Measurements from ENCODE around the gene PARD3. TPM values are rescaled to one million over a fixed set of nuclear protein-coding genes. Genes with fewer than 3 reads are reported as not detected.

The PARD3 gene
- total RNA-seq, 1 donor from 2014 or later = 51.2 TPM

DNA sequence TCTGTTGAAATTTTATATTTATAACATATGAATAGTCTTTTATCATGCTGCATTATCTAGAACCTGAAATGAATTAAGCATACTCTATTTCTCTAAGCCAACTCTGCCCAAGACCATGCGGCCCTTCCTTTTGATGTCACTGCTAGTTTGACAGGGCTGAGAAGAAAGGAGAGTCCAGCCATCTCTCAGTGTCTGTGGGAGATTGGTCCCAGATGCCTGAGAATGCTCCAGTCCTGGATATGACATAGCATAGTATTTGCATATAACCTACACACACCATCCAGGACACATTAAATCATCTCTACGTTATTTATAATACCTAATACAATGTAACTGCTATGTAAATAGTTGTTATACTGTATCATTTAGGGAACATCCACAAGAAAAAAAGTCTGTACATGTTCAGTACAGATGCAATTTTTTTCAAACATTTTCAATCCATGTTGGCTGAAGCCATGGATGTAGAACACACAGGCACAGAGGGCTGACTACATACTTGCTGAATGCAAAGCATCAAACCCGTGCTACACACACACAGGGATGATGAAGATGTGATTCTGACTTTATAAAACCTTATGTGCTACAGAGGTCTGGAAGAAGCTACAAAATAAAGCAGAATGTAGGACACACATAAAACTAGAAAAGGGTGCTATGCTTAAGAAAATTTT lies 315.4 kb downstream of the PARD3 start:
- no peaks in the 10 kb centered on the region for H3K9me3 Mint-ChIP-seq
- H3K4me1 Mint-ChIP-seq = peaks cover 7% of the 10 kb centered on the region
- H3K27me3 Mint-ChIP-seq (ENCODE audit: low read depth) = no peaks in the 10 kb centered on the region
- H3K36me3 Mint-ChIP-seq (ENCODE audit: low read depth) = no peaks in the 10 kb centered on the region
- no peak overlapping the region for H3K27ac Mint-ChIP-seq (ENCODE audit: unreplicated experiment)
- no peak for DNase-seq (ENCODE audit: low read depth, low spot score)
- H3K4me3 Mint-ChIP-seq = no peak overlapping the region
- TF ChIP-seq, protein P1, sequence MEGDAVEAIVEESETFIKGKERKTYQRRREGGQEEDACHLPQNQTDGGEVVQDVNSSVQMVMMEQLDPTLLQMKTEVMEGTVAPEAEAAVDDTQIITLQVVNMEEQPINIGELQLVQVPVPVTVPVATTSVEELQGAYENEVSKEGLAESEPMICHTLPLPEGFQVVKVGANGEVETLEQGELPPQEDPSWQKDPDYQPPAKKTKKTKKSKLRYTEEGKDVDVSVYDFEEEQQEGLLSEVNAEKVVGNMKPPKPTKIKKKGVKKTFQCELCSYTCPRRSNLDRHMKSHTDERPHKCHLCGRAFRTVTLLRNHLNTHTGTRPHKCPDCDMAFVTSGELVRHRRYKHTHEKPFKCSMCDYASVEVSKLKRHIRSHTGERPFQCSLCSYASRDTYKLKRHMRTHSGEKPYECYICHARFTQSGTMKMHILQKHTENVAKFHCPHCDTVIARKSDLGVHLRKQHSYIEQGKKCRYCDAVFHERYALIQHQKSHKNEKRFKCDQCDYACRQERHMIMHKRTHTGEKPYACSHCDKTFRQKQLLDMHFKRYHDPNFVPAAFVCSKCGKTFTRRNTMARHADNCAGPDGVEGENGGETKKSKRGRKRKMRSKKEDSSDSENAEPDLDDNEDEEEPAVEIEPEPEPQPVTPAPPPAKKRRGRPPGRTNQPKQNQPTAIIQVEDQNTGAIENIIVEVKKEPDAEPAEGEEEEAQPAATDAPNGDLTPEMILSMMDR (conservative IDR thresholded peaks at IDR 0.05) = no peak

DNA sequence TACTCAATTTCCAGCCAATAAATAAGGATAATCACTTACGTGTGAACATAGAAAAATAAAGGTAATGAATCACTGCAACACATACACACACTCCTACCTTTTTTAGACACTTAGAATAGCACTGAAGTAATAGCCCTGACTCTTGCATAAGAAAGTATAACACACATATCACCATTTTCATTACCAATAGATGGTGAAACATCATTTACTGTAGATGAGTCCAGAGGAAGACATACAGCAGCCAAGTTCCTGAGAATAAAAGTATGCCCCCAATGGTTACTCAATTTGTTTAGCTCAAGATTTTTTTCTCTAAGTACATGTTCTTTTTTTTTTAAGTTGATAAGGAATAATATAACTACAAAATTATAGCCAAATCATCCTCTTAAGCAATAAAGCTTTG lies 316.3 kb downstream of the PARD3 start:
- no peaks in the 10 kb centered on the region for H3K27me3 Mint-ChIP-seq (ENCODE audit: low read depth)
- no peak overlapping the region for H3K27ac Mint-ChIP-seq (ENCODE audit: unreplicated experiment)
- TF ChIP-seq, protein P1 (conservative IDR thresholded peaks at IDR 0.05) = no peak
- DNase-seq (ENCODE audit: low read depth, low spot score) = no peak
- H3K9me3 Mint-ChIP-seq = no peaks in the 10 kb centered on the region
- H3K36me3 Mint-ChIP-seq (ENCODE audit: low read depth) = no peaks in the 10 kb centered on the region
- H3K4me3 Mint-ChIP-seq = no peak overlapping the region
- H3K4me1 Mint-ChIP-seq = peaks cover 8% of the 10 kb centered on the region

DNA sequence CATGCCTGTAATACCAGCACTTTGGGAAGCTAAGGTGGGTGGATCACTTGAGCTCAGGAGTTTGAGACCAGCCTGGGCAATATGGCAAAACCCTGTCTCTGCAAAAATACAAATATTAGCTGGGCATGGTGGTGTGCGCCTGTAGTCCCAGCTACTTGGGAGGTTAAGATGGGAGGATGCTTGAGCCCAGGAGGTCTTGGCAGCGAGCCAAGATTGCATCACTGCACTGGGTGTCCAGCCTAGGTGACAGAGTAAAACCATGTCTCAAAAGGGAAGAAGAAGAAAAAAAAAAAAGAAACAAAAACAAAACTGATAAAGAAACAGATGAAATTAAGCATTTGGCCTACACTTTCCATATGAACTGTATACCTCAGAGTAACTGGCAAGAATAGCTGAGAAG lies 319.2 kb downstream of the PARD3 start:
- DNase-seq (ENCODE audit: low read depth, low spot score) = no peak
- TF ChIP-seq, protein P1 (conservative IDR thresholded peaks at IDR 0.05) = no peak
- Mint-ChIP-seq H3K9me3 (no peaks in the 10 kb centered on the region), H3K4me1 (peaks cover 13% of the 10 kb centered on the region), H3K27ac (ENCODE audit: unreplicated experiment) (no peak overlapping the region), H3K4me3 (no peak overlapping the region), H3K36me3 (ENCODE audit: low read depth) (no peaks in the 10 kb centered on the region), H3K27me3 (ENCODE audit: low read depth) (no peaks in the 10 kb centered on the region)

DNA sequence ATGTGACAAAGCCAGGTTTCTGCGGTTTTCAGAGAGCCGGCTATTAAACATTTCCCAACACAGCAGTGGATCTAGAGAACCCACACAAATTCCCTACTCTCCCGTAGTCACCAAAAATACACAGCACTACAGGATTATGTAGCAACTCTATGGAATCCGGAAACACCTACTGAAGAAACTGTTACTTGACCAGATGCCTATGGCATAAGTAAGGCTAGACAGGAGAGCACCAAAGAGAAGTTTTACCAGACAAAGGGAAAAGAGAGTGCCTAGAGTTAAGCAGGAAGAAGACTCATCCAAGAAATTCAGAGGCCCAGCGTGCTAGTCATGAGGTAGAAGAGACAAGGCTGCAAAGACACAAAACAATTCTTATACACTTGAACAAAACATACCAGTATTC lies 321.1 kb downstream of the PARD3 start:
- Mint-ChIP-seq H3K27me3 (ENCODE audit: low read depth) (no peaks in the 10 kb centered on the region), H3K27ac (ENCODE audit: unreplicated experiment) (no peak overlapping the region)

DNA sequence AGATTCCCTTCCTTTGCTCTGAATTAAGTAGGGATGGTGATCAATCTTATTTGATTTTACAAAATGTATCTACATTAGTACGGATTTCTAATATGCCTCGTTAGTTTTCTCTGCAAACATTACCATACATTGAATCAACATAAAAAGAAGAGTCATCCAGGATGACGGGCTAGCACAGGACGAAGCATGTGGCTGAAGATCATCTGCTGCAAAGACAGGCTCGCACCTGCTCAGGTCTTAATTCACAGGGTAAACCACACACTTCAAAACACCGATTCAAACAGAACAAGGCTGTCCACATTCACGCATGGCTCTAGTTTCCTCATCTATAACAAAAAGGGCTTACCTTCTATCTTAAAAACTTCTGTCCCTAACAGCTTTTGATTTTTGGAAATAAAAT lies 323.0 kb downstream of the PARD3 start:
- Mint-ChIP-seq H3K27ac (ENCODE audit: unreplicated experiment) (no peak overlapping the region), H3K27me3 (ENCODE audit: low read depth) (no peaks in the 10 kb centered on the region), H3K9me3 (no peaks in the 10 kb centered on the region), H3K36me3 (ENCODE audit: low read depth) (no peaks in the 10 kb centered on the region), H3K4me1 (peaks cover 29% of the 10 kb centered on the region), H3K4me3 (no peak overlapping the region)
- TF ChIP-seq, protein P1 (conservative IDR thresholded peaks at IDR 0.05) = no peak
- no peak for DNase-seq (ENCODE audit: low read depth, low spot score)

More for the DNA sequence above, 321.1 kb downstream of the PARD3 start:
- TF ChIP-seq, protein P1 (conservative IDR thresholded peaks at IDR 0.05) = no peak
- no peak overlapping the region for H3K4me3 Mint-ChIP-seq
- peaks cover 28% of the 10 kb centered on the region for H3K4me1 Mint-ChIP-seq
- H3K36me3 Mint-ChIP-seq (ENCODE audit: low read depth) = no peaks in the 10 kb centered on the region
- no peaks in the 10 kb centered on the region for H3K9me3 Mint-ChIP-seq
- DNase-seq (ENCODE audit: low read depth, low spot score) = no peak

All from neural crest cell (in vitro differentiated cells).